C4-2B (cell line): ENCODE data around the gene CCL14.

Experiments
- CTCF ChIP-seq: fragments of 450-650 bp; conservative IDR thresholded peaks from 2 replicates; pipeline ENCODE4 v1.5.1; 2017; ENCODE audit warnings: mild to moderate bottlenecking
- ZFX ChIP-seq: fragments of 450-650 bp; IDR thresholded peaks from 2 replicates; pipeline ENCODE4 v1.6.1; 2017

- TF ChIP-seq CTCF: no peak
- TF ChIP-seq ZFX: no peak
Observed at GRCh38 chr17:35942588-35943186, 43.8 kb downstream of the CCL14 start.
